Measurements from ENCODE around the gene SFSWAP.

GRCh38 chr12:131716282-131716681 is 5.4 kb downstream of the SFSWAP start:
- TF ChIP-seq CREB1 (CRISPR knock-in tag; IDR thresholded peaks at IDR 0.05) (no peak), SP1 (CRISPR knock-in tag; conservative IDR thresholded peaks at IDR 0.05) (no peak), SOX15 (CRISPR knock-in tag; IDR thresholded peaks at IDR 0.05) (no peak), NR2C2 (CRISPR knock-in tag; IDR thresholded peaks at IDR 0.05) (no peak), CTCF (IDR thresholded peaks at IDR 0.05) (no peak), E2F5 (CRISPR knock-in tag; IDR thresholded peaks at IDR 0.05) (no peak), MAX (CRISPR knock-in tag; IDR thresholded peaks at IDR 0.05) (no peak), ESRRA (CRISPR knock-in tag; IDR thresholded peaks at IDR 0.05; ENCODE audit: borderline replicate concordance) (no peak), USF2 (CRISPR knock-in tag; IDR thresholded peaks at IDR 0.05) (no peak), SMAD4 (CRISPR knock-in tag; IDR thresholded peaks at IDR 0.05) (no peak), TP53 (CRISPR knock-in tag; IDR thresholded peaks at IDR 0.05) (no peak), KAT7 (CRISPR knock-in tag; IDR thresholded peaks at IDR 0.05; ENCODE audit: borderline replicate concordance) (no peak)
